Skeletal muscle tissue (tissue), 4 donors: ENCODE results near the gene GPR153. TPM values are rescaled to one million over a fixed set of nuclear protein-coding genes. Genes with fewer than 3 reads are reported as not detected.

Source experiments
- H3K27ac ChIP-seq: one replicate; pipeline ENCODE4 v1.7.0; 2013; ENCODE audit warnings: mild to moderate bottlenecking, low read depth, low read length, inconsistent platforms
- H3K27me3 ChIP-seq, 3 donors: one replicate each; pipeline ENCODE4 v1.7.0; 2013; ENCODE audit warnings: low read length in 3 of 3; ENCODE audit not compliant: control insufficient read depth in 3 of 3, insufficient read depth in 3 of 3
- H3K36me3 ChIP-seq, 3 donors: one replicate each; pipeline ENCODE4 v1.7.0; 2013; ENCODE audit warnings: low read length in 3 of 3; ENCODE audit not compliant: control insufficient read depth in 3 of 3, insufficient read depth in 3 of 3
- H3K4me1 ChIP-seq, 3 donors: one replicate each; pipeline ENCODE4 v1.7.0; 2013; ENCODE audit warnings: low read length in 3 of 3, mild to moderate bottlenecking in 3 of 3; ENCODE audit not compliant: control insufficient read depth in 3 of 3, insufficient read depth in 3 of 3
- H3K4me3 ChIP-seq, 3 donors: one replicate each; pipeline ENCODE4 v1.7.0; 2013; ENCODE audit warnings: low read length in 3 of 3
- H3K9ac ChIP-seq, 3 donors: one replicate each; pipeline ENCODE4 v1.7.0; 2013; ENCODE audit warnings: low read length in 3 of 3, mild to moderate bottlenecking in 3 of 3, moderate library complexity in 2 of 3, low read depth in 1 of 3
- H3K9me3 ChIP-seq, 3 donors: one replicate each; pipeline ENCODE4 v1.7.0; 2013; ENCODE audit warnings: low read length in 3 of 3; ENCODE audit not compliant: control insufficient read depth in 3 of 3
- total RNA-seq: library from RNA; depleted of rRNA; stranded (reverse); fragments of >200 nt; gene quantifications from one replicate; pipeline ENCODE4 v1.2.3, GENCODE V29; 2014
- donor health status: Osteomylitis.

GPR153 gene
- total RNA-seq, 1 donor from 2014 or later, result 4.7 TPM

- Histone ChIP-seq H3K27ac (no peak overlapping the region), H3K36me3 (no peaks in the 10 kb centered on the region), H3K27me3 (no peaks in the 10 kb centered on the region), H3K4me1 (peaks cover 15 to 20% (median 15%) of the 10 kb centered on the region in 3 donors), H3K4me3 (no peak overlapping the region), H3K9me3 (no peaks in the 10 kb centered on the region), H3K9ac (no peak overlapping the region)
Measured at GRCh38 chr1:6279066-6279465, 18.2 kb upstream of the GPR153 start.

GRCh38 chr1:6278263-6278662 is 17.4 kb upstream of the GPR153 start:
- no peaks in the 10 kb centered on the region for H3K36me3 ChIP-seq
- H3K9me3 ChIP-seq, result no peaks in the 10 kb centered on the region
- H3K4me1 ChIP-seq, result peaks cover 15 to 20% (median 15%) of the 10 kb centered on the region in 3 donors
- H3K27me3 ChIP-seq, result no peaks in the 10 kb centered on the region
- H3K9ac ChIP-seq, result no peak overlapping the region
- no peak overlapping the region for H3K4me3 ChIP-seq
- H3K27ac ChIP-seq, result no peak overlapping the region

GRCh38 chr1:6276811-6277555 is 16.1 kb upstream of the GPR153 start:
- Histone ChIP-seq H3K9ac (peak overlapping the region in 1 of 3 donors; percentile 76), H3K36me3 (no peaks in the 10 kb centered on the region), H3K4me1 (peaks cover 15 to 20% (median 15%) of the 10 kb centered on the region in 3 donors), H3K27me3 (no peaks in the 10 kb centered on the region), H3K9me3 (no peaks in the 10 kb centered on the region), H3K27ac (peak overlapping the region; percentile 83), H3K4me3 (peak overlapping the region in 1 of 3 donors; percentile 72)

GRCh38 chr1:6275826-6276782 is 15.2 kb upstream of the GPR153 start:
- H3K27ac ChIP-seq, result peak overlapping the region; percentile 83
- H3K27me3 ChIP-seq, result no peaks in the 10 kb centered on the region
- no peaks in the 10 kb centered on the region for H3K9me3 ChIP-seq
- H3K4me1 ChIP-seq, result peaks cover 15 to 20% (median 15%) of the 10 kb centered on the region in 3 donors
- peak overlapping the region; percentile 60 to 72 (median 63) for H3K4me3 ChIP-seq
- H3K36me3 ChIP-seq, result no peaks in the 10 kb centered on the region
- H3K9ac ChIP-seq, result peak overlapping the region; percentile 68 to 82 (median 76)

- peaks cover 15 to 20% (median 15%) of the 10 kb centered on the region in 3 donors for H3K4me1 ChIP-seq
- no peak overlapping the region for H3K4me3 ChIP-seq
- H3K9ac ChIP-seq, result no peak overlapping the region
- no peaks in the 10 kb centered on the region for H3K27me3 ChIP-seq
- H3K27ac ChIP-seq, result no peak overlapping the region
- no peaks in the 10 kb centered on the region for H3K9me3 ChIP-seq
- no peaks in the 10 kb centered on the region for H3K36me3 ChIP-seq
Measured at GRCh38 chr1:6274622-6275139, 13.8 kb upstream of the GPR153 start.

- peaks cover 15 to 20% (median 15%) of the 10 kb centered on the region in 3 donors for H3K4me1 ChIP-seq
Measured at GRCh38 chr1:6274102-6274501, 13.2 kb upstream of the GPR153 start.

GRCh38 chr1:6273380-6273891 is 12.5 kb upstream of the GPR153 start:
- no peak overlapping the region for H3K4me3 ChIP-seq
- no peak overlapping the region for H3K27ac ChIP-seq
- H3K9me3 ChIP-seq, result no peaks in the 10 kb centered on the region
- no peaks in the 10 kb centered on the region for H3K27me3 ChIP-seq
- no peak overlapping the region for H3K9ac ChIP-seq
- H3K36me3 ChIP-seq, result no peaks in the 10 kb centered on the region
- peaks cover 15 to 20% (median 15%) of the 10 kb centered on the region in 3 donors for H3K4me1 ChIP-seq

More at GRCh38 chr1:6274102-6274501, 13.2 kb upstream of the GPR153 start:
- no peaks in the 10 kb centered on the region for H3K9me3 ChIP-seq
- no peak overlapping the region for H3K9ac ChIP-seq
- H3K36me3 ChIP-seq, result no peaks in the 10 kb centered on the region
- H3K27ac ChIP-seq, result no peak overlapping the region
- H3K27me3 ChIP-seq, result no peaks in the 10 kb centered on the region
- no peak overlapping the region for H3K4me3 ChIP-seq

- Histone ChIP-seq H3K27ac (no peak overlapping the region), H3K36me3 (no peaks in the 10 kb centered on the region), H3K4me1 (peaks cover 15 to 20% (median 15%) of the 10 kb centered on the region in 3 donors), H3K4me3 (no peak overlapping the region), H3K27me3 (no peaks in the 10 kb centered on the region), H3K9ac (no peak overlapping the region), H3K9me3 (no peaks in the 10 kb centered on the region)
Measured at GRCh38 chr1:6272868-6273267, 12.0 kb upstream of the GPR153 start.

- Histone ChIP-seq H3K4me3 (no peak overlapping the region), H3K9me3 (no peaks in the 10 kb centered on the region), H3K36me3 (no peaks in the 10 kb centered on the region), H3K27ac (no peak overlapping the region), H3K27me3 (no peaks in the 10 kb centered on the region), H3K4me1 (peaks cover 15 to 20% (median 15%) of the 10 kb centered on the region in 3 donors), H3K9ac (no peak overlapping the region)
Measured at GRCh38 chr1:6272452-6272851, 11.6 kb upstream of the GPR153 start.
